GM12892 (cell line): ENCODE results near the gene DCANP1.

Experiments
- DNase-seq: peaks from one replicate; pipeline ENCODE4 v3.0.0; 2011; ENCODE audit not compliant: insufficient read length
- FAIRE-seq: peaks from 2 replicates; lab custom pipeline; 2011; peaks lifted over from hg19 to GRCh38; lab: Jason Lieb, UNC
- POLR2A ChIP-seq: IDR thresholded peaks from 2 replicates; pipeline ENCODE4 v1.6.1; 2011; ENCODE audit warnings: low read depth, low read length, control low read depth
- POLR2AphosphoS5 ChIP-seq: IDR thresholded peaks from 2 replicates; pipeline ENCODE4 v1.6.1; 2011; ENCODE audit warnings: low read depth, low read length, control low read depth
- TAF1 ChIP-seq: IDR thresholded peaks from 2 replicates; pipeline ENCODE4 v1.6.1; 2011; ENCODE audit warnings: low read depth, mild to moderate bottlenecking, control low read depth, low read length, borderline replicate concordance

The DCANP1 gene

DNA sequence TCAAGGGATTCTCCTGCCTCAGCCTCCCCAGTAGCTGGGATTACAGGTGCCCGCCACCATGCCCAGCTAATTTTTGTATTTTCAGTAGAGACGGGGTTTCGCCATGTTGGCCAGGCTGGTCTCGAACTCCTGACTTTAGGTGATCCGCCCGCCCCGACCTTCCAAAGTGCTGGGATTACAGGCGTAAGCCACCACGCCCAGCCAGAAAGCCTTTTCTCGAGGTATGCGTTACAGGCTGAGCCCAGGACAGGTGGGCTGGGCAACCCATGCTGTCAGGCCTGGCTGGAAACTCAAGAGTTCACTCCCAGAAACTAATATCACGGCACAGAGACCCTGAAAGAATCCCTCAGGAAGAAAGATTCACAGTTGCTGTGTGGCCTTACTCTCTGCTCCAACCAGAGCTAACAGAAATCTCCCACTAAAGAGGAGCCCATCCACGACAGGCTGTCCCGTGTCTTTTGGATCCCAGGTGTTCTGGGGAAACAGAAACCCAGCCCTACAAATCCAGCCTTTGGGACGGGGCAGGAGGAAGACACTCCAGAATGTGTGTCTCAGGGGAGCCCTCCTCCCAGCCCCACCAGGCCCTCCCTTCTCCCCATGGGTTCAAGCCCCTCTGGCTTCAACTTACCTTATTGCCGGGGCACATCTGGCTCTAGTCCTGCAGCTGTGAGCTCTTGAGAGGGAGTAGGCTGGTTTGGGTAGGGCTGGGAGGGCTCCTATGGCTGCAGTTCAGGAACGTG lies 4.6 kb upstream of the DCANP1 start:
- DNase-seq (no peak), FAIRE-seq (no peak)
- TF ChIP-seq POLR2AphosphoS5 (no peak), TAF1 (no peak), POLR2A (no peak)

DNA sequence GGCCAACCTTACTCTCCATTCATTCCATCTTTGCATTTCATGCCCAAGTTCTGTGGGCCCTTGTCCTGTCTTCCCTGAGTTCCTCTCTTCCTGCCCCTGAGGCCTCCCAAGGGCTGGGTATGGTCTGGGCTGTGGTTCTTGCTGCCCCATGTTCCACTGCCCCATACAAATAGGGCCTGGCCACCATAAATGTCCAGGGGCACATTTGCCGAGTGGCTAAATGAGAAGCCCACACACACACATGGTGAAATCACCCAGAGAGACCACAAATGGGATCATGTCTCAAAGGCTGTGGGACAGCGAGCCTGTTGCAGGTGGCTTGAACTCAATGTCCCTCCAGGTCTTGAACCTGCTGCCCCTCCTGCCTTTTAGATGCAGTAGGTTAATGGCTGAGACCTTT lies 3.8 kb upstream of the DCANP1 start:
- TF ChIP-seq POLR2AphosphoS5 (no peak), TAF1 (no peak), POLR2A (no peak)
- no peak for FAIRE-seq
- no peak for DNase-seq

DNA sequence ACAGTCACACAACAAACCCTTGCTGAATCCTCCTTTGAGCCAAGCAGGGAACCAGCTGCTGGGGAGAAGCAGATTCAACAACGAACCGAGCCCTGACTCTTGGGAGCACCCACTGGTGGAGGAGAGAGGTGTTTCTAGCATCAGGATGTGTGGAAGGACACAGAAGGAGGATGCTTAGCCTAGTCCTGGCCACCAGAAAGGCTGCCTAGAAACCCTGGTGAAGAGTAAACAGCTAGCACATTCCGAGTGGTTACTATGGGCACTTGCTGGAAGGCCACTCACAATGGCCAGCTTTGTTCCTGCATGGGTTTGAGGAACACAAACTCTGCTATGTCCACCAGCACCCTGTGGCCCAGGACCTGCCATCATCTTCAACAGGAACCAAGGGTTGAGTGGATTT lies 3.2 kb upstream of the DCANP1 start:
- no peak for DNase-seq
- TF ChIP-seq POLR2AphosphoS5 (no peak), TAF1 (no peak), POLR2A (no peak)
- no peak for FAIRE-seq

DNA sequence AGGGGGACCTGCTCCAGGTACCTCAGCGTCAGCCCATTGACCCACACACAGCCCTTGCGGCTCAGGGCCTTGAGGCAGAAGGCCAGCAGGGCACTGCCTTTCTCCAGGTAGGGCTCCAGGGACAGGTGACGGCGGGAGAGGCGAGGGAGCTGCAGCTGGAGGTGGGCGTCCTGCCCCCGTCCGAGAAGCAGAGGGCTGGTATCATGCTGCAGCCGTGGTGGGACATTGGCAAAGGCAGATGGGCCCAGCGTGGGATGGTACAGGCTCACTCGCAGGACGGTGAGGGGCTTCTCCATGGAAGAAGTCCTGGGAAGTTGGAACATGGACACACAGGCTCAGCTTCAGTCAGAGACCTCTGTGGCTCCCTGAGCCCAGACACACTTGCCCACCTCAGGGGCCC lies 2.5 kb upstream of the DCANP1 start:
- FAIRE-seq (no peak), DNase-seq (no peak)
- TF ChIP-seq POLR2A (no peak), POLR2AphosphoS5 (no peak), TAF1 (no peak)

DNA sequence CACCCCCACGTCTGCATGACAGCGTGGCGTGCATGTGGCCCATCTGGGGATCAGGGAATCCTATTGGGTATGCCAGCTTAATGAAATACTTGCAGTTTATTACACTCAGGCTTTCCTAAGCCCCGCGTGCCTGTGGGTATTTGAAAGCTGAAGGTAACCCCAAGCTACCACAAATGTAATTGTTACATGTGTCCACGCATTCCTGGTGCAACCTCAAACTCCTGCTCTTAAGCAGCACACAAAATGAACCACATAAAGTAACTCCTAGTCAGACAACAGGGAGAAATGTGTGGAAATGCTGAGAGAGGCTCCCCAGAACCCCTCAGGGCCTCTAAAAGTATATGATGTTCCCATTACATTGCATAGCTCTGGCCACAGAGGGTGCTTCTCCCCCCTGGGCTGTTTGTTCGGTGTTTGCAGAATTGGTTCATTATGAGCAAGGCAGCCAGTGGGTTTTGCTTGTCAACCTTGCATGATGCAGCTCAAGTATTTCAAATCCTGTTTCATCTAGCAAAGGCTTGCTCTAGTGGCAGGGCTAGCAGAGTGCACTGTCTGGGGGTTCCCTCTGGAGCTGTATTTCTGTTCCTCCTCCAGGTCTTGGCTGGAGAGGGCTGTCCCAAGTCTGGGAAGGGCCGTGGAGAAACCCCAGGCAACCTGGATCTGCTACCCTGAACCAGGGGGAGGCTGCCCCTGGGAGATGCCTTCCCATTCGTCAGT lies 1.8 kb upstream of the DCANP1 start:
- no peak for TF ChIP-seq TAF1
- no peak for TF ChIP-seq POLR2AphosphoS5
- TF ChIP-seq POLR2A: no peak
- no peak for DNase-seq
- no peak for FAIRE-seq

DNA sequence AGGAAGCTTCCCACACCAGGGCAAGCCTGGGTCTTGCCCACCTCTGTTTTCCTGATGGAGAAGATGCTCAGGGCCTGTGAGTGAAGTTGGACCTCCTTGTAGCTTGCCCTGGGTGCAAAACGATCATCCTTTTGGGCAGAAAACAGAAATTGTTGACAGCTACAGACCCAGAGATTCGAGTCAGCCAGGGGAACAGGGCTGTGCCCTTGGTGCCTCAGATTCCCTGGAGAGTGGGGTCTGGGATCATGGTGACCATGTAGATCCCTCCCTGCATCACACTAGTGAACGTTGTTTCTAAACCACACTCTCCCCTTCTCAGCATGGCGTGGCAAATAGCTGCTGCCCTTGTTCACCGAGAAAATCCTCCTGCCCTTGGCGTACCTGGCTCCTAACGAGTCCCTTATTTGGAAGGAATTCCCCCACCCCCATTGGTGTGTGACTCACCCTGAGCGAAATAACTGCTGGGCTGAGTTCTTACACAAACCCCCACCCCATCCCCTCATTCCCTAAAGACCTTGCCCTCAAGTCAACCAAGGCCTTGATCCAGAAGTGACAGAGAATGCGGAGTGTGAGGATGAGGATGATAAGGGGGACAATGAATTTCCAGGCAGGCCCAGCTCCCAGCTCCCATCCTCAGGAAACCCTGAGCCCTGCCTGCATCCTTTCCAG lies 1.1 kb upstream of the DCANP1 start:
- no peak for TF ChIP-seq POLR2AphosphoS5
- FAIRE-seq (no peak), DNase-seq (no peak)

DNA sequence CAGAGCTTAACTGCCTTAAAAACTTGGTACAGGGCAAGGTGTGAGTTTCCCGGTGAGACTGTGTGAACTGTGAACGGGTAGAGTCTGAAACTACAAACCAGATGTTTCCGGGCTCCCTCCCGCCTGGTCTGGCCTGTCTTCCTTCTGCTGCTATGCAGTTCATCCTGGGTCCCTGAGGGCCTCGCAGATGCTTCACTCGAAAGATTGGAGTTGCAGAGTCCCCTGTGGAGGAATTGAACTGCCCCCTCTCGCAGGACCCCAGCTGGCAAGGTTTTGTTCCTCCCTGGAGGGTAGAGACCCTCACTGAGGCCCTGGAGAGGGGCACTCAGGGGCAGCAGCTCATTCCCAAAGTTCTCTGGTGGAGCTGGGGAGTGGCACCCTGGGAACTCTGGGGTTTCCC lies 533 bp downstream of the DCANP1 start:
- FAIRE-seq: no peak
- TF ChIP-seq POLR2A (no peak), TAF1 (no peak), POLR2AphosphoS5 (no peak)
- no peak for DNase-seq

DNA sequence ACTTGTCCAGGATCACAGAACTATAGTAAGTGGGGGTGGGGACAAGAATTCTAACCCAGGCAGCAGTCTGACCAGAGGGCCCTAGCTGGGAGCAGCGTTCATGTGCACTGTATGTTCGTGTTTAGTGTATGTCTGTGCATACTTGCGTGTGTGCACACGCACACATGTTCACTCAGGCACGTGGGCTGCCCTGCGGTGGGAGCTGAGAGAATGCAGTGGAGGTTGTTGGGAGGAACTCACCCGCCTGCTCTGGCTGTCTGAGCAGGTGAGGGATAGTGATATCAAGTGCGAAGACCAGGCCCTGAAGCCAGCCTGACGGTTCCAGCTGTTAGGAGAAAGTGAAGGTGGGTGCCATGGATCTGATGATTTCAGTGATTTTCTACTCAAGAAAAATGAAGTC lies 942 bp downstream of the DCANP1 start:
- DNase-seq (no peak), FAIRE-seq (peak; percentile 14)
- TF ChIP-seq POLR2A (no peak), TAF1 (no peak), POLR2AphosphoS5 (no peak)

DNA sequence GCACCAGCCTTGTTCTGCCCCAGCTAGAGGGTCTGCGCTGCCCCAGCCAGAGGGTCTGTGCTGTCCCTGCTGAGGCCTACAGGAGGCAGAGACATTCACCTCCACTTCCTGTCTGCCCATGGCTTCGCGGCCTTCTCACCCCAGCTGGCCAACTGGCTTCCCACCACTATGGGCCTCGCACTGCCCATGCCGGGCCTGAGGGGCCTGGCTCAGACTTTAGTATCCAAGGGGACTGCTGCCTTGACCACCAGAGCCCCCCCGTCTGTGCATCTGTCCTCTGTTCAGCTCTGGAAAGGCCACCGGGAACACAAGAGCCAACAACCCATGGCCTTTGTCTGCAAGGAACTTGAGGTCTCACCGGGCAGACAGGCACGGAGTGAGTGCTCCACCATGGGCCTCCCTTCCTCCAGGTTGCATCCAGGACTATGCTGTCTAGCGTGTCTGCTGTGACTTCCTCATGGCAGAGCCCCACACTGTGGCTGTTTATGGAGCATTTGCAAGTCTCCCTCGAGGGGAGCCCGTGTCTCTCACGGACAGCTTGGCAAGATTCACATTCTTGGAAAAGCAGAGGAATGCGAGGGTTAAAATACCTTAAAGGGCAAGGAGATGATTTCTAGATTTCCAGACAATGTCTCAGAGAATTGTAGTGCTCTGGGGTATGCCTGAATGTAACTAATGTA lies 1.7 kb downstream of the DCANP1 start:
- DNase-seq: no peak
- no peak for FAIRE-seq
- TF ChIP-seq TAF1: no peak
- no peak for TF ChIP-seq POLR2AphosphoS5
- no peak for TF ChIP-seq POLR2A

DNA sequence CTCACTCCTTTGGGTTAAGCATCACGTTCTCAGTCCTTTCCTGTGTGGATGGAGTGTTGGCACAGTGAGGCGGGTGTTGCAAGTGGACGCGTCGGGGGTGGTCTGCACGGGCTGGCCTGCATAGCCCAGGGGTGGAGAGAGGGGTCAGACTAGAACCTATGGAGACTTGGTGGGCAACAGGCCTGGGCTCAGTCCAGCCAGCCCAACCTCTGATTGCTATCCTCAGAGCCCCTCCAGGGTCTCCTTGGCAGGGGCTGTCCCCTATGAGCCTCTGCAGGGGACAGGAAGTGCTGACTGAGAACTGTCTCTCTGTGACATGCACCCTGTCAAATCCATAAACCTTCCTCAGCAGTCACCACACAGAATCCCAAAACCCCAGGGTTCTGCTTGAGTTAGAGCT lies 2.3 kb downstream of the DCANP1 start:
- no peak for FAIRE-seq
- TF ChIP-seq POLR2AphosphoS5: no peak

DNA sequence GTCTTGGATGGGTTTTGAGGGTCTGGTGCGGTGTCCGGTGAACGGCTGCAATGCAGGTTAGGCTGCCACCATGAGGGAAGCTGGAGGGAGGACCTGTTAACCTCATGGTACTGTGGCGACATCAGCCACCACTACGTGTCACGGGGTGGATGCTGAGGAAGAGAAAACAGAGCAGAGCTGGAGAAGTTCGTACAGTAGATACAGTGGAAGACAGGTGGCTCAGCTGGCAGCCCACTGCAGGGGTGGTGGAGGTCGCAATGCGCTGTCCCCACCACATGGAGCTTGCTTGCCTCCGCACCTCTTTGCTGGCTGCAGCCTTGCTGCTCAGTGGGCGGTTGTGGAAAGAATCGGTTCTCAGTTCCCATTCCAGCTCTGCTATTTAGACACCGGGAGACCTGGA lies 2.8 kb downstream of the DCANP1 start:
- TF ChIP-seq POLR2AphosphoS5 (no peak), POLR2A (no peak), TAF1 (no peak)
- no peak for DNase-seq
- FAIRE-seq: no peak

More for the DNA sequence above, 2.3 kb downstream of the DCANP1 start:
- no peak for DNase-seq
